Glutamatergic neuron (in vitro differentiated cells): ENCODE measurements around the gene DES. TPM values are rescaled to one million over a fixed set of nuclear protein-coding genes. Genes with fewer than 3 reads are reported as not detected.

Experiments
- DNase-seq: peaks from one replicate; pipeline ENCODE4 v3.0.0; 2022
- H3K27ac Mint-ChIP-seq: one replicate; pipeline ENCODE4 v1.8.0; 2020; ENCODE audit warnings: mild to moderate bottlenecking, mixed read lengths, inconsistent platforms; ENCODE audit not compliant: unreplicated experiment
- H3K27me3 Mint-ChIP-seq: one replicate; pipeline ENCODE4 v1.8.0; 2020; ENCODE audit warnings: mild to moderate bottlenecking, moderate library complexity, mixed read lengths, inconsistent platforms; ENCODE audit not compliant: unreplicated experiment
- H3K36me3 Mint-ChIP-seq: one replicate; pipeline ENCODE4 v1.8.0; 2020; ENCODE audit warnings: mild to moderate bottlenecking, mixed read lengths, inconsistent platforms; ENCODE audit not compliant: unreplicated experiment
- H3K4me1 Mint-ChIP-seq: one replicate; pipeline ENCODE4 v1.8.0; 2020; ENCODE audit warnings: mild to moderate bottlenecking, low read depth, mixed read lengths, inconsistent platforms; ENCODE audit not compliant: unreplicated experiment
- H3K4me3 Mint-ChIP-seq: one replicate; pipeline ENCODE4 v1.8.0; 2020; ENCODE audit warnings: mild to moderate bottlenecking, mixed read lengths, inconsistent platforms; ENCODE audit not compliant: unreplicated experiment
- H3K9me3 Mint-ChIP-seq: one replicate; pipeline ENCODE4 v1.8.0; 2020; ENCODE audit warnings: mild to moderate bottlenecking, moderate library complexity, mixed read lengths, inconsistent platforms; ENCODE audit not compliant: unreplicated experiment
- CTCF ChIP-seq: fragments of 200-600 bp; sonication (generic); IDR thresholded peaks from one replicate; pipeline ENCODE4 v1.5.0; 2021; ENCODE audit not compliant: partially characterized antibody, unreplicated experiment
- total RNA-seq: library from RNA; stranded (reverse); fragmentation: NEBNext Ultra II Directional; extraction: Animal tissue kit (Norgen Biotek cat#: 25700); gene quantifications from one replicate; pipeline ENCODE4 v1.2.1, GENCODE V29; 2021; ENCODE audit not compliant: unreplicated experiment

The DES gene
- total RNA-seq, 1 donor from 2014 or later = 1.3 TPM

DNA sequence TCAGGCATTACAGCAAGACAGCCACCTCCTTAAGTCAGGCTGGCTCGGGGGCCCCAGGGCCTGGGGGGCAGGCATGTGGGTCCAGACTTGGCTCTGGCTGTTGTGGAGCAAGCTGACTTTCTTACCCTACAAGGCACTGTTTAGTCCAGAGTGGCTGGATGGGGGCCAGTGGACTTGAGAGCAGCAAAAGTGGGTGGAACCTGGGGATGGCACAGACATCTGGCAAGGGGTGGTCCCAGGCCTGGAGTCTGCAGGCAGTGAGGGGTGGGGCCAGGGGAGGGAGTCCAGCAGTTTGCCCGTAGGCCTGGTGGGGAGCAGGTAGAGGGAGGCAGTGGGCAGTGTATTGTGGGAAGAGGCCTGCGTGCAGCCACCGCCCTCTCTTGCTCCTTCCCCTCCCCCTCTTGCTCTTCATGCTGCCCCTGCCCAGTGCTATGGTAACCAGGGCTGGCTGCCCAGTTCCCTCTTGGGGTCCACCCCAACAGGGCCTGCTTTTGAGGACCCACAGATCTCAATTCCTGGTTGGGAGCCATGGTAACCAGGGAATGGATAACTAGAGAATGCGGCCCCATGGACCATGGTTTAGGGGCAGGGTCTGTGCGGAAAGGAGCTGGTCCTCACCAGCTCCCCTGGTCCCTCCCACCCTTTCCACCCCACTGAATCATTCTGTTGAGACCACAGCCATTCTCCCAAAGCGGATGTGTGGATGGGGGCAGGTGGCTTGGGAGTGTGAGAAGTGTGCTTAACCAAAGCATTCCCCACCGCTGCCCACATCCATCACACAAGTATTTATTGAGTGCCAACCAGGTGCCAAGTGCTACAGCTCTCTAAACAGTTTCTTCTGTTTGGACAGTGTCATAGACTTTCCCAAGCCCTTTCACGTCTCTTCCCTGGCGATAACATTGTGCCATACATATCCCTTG lies 35.8 kb downstream of the DES start:
- Mint-ChIP-seq H3K27me3 (peaks cover 17% of the 10 kb centered on the region), H3K9me3 (peaks cover 10% of the 10 kb centered on the region), H3K27ac (peak overlapping the region; percentile 82), H3K4me1 (peaks cover 26% of the 10 kb centered on the region), H3K4me3 (peak overlapping the region; percentile 67), H3K36me3 (no peaks in the 10 kb centered on the region)
- DNase-seq = no peak
- no peak for TF ChIP-seq CTCF

- TF ChIP-seq CTCF = no peak
- peaks cover 11% of the 10 kb centered on the region for H3K27me3 Mint-ChIP-seq
- peaks cover 31% of the 10 kb centered on the region for H3K4me1 Mint-ChIP-seq
- peaks cover 7% of the 10 kb centered on the region for H3K9me3 Mint-ChIP-seq
- H3K4me3 Mint-ChIP-seq = no peak overlapping the region
- no peaks in the 10 kb centered on the region for H3K36me3 Mint-ChIP-seq
- H3K27ac Mint-ChIP-seq = no peak overlapping the region
- no peak for DNase-seq
These were observed 37.4 kb downstream of the DES start for GRCh38 chr2:219455581-219455980.

DNA sequence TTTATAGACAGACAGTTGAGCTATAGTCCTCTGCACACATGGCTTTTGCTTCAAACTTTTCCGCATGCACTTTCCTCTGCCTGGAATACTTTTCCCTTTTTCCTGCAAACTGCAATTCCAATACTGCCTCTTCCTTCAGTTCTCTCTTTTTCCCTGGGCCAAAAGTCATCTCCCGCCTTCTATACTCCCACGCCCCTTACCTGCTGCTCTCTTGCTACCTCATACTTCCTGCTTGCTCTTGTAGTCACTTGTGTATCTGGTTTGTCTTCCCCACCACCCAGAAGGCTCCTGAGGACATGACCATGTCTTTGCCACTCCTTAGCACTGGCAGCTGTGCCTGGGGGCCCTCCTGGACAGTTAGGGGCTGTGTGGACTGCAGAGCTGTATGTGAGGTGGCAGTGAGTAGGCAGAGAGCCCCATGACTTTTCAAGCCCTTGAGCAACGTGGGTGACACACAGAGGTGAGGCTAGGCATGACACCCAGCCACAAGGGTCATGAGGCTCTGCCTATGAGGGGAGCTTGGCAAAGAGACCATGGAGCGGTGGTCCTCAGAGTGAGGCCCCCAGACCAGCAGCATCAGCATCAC lies 39.7 kb downstream of the DES start:
- no peak overlapping the region for H3K27ac Mint-ChIP-seq
- H3K4me1 Mint-ChIP-seq = peaks cover 28% of the 10 kb centered on the region
- peaks cover 10% of the 10 kb centered on the region for H3K27me3 Mint-ChIP-seq
- no peaks in the 10 kb centered on the region for H3K36me3 Mint-ChIP-seq
- DNase-seq = no peak
- TF ChIP-seq CTCF = no peak
- H3K9me3 Mint-ChIP-seq = peaks cover 3% of the 10 kb centered on the region
- peak overlapping the region; percentile 4 for H3K4me3 Mint-ChIP-seq

DNA sequence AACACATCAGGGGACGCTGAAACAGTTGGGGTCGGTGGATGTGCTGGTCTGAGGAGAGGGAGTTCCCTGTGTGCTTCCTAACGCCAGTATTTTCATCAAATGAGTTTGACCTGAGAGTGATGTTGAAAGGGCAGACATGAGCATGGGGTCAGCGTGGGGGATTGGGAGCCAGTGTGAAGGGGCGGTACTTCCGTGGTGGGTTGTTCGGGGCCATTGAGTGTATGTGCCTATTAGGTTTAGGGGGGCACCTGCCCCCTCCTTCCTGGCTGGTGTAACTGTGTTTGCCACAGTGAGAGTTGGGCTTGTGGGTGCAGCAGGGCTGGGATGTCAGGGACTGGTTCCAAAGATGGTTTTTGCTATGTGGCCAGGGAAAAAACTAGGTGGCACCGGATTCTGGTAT lies 40.8 kb downstream of the DES start:
- no peaks in the 10 kb centered on the region for H3K36me3 Mint-ChIP-seq
- peak overlapping the region; percentile 54 for H3K27ac Mint-ChIP-seq
- H3K9me3 Mint-ChIP-seq = peaks cover 3% of the 10 kb centered on the region
- no peak overlapping the region for H3K4me3 Mint-ChIP-seq
- no peak for DNase-seq
- H3K27me3 Mint-ChIP-seq = peaks cover 6% of the 10 kb centered on the region
- peaks cover 22% of the 10 kb centered on the region for H3K4me1 Mint-ChIP-seq
- TF ChIP-seq CTCF = no peak
